Ovary (tissue), 9 donors: ENCODE results near the gene CNTN5. TPM values are rescaled to one million over a fixed set of nuclear protein-coding genes. Genes with fewer than 3 reads are reported as not detected.

Experiments used
- DNase-seq, 5 donors: peaks; one replicate each; pipeline ENCODE4 v3.0.0-alpha.2; 2019 to 2020
- H3K27ac ChIP-seq, 2 donors: fragments of 200-600 bp; one replicate each; pipeline versions ENCODE4 v1.5.1 to v1.8.0; 2019 to 2022
- H3K27me3 ChIP-seq: fragments of 200-600 bp; one replicate; pipeline ENCODE4 v1.8.0; 2022
- H3K36me3 ChIP-seq: fragments of 200-600 bp; sonication (generic); one replicate; pipeline ENCODE4 v1.5.1; 2019
- H3K4me1 ChIP-seq: one replicate; pipeline ENCODE4 v1.8.1; 2013; ENCODE audit warnings: mild to moderate bottlenecking, moderate library complexity; ENCODE audit not compliant: insufficient read depth
- H3K4me3 ChIP-seq: fragments of 200-600 bp; sonication (generic); one replicate; pipeline ENCODE4 v1.5.1; 2017
- H3K9me3 ChIP-seq, 2 donors: fragments of 200-600 bp in 1 of 2; sonication (generic) in 1 of 2; one replicate each; pipeline versions ENCODE4 v1.5.1 to v1.8.1; 2013 to 2019; ENCODE audit warnings: mild to moderate bottlenecking in 1 of 2, moderate library complexity in 1 of 2
- CTCF ChIP-seq, 3 donors: fragments of 450-650 bp in 2 of 3; fragments of 200-600 bp in 1 of 3; IDR thresholded peaks; one replicate each; pipeline versions ENCODE4 v1.5.1 to v1.8.0; 2016 to 2022; ENCODE audit warnings: antibody characterized with exemption in 3 of 3, mild to moderate bottlenecking in 1 of 3
- EP300 ChIP-seq: sonication (generic); formaldehyde crosslinking; IDR thresholded peaks from one replicate; pipeline ENCODE4 v1.6.1; 2017; ENCODE audit warnings: antibody characterized with exemption
- POLR2A ChIP-seq: fragments of 450-650 bp; IDR thresholded peaks from one replicate; pipeline ENCODE4 v1.6.1; 2017; ENCODE audit warnings: antibody characterized with exemption, mild to moderate bottlenecking, moderate library complexity
- WGBS, 3 donors: extraction: QIAGEN DNeasy Blood & Tissue Kit in 1 of 3; methylation state at CpG; one replicate each; pipeline versions ENCODE4 v1.1.5 to v1.1.7; 2013 to 2017; 5-methylcytosine and 5-hydroxymethylcytosine counted together
- intact Hi-C, 4 donors: fragments of 100-400 bp; cut with DNase I; formaldehyde crosslinking; loops; one replicate each; pipeline versions ENCODE4 v1.11.0 to v1.15.1; 2022 to 2023
- polyA plus RNA-seq, 2 donors: library from polyadenylated mRNA; stranded (reverse); fragments of 200-250 nt in 1 of 2; fragments of 350-450 nt in 1 of 2; fragmentation: Illumina TruSeq in 1 of 2; extraction: RNeasy Lipid Tissue Mini Kit (QIAGEN cat#74804) in 1 of 2; gene quantifications; one replicate each; pipeline ENCODE4 v1.2.3, GENCODE V29; 2013 to 2014
- total RNA-seq, 7 donors: library from RNA; depleted of rRNA in 2 of 7; stranded (reverse); fragments of >200 nt in 2 of 7; fragmentation: NEBNext Ultra II Directional in 3 of 7; extraction: Animal tissue kit (Norgen Biotek cat#: 25700) in 3 of 7; gene quantifications; one replicate each; pipeline versions ENCODE4 v1.1.0 to v1.2.4, GENCODE V29; 2016 to 2023
- donor health status: DM: no; HTN: no; CAD: no; lungs with moderate emphysema.
- donor health status: DM: no; HTN: no; CAD: no.
- donor health status: Bipolar disorder and iron deficiency.
- donor health status: DM: yes; HTN: yes; CAD: no.
- donor health status: DM: no; HTN: no; CAD: no.
- donor health status: DM: yes; HTN: yes; CAD: no.

Gene CNTN5
- total and polyA plus RNA-seq, 9 donors = 0.02 to 1.1 (median 0.15) TPM; not detected in 5

GRCh38 chr11:100220801-100221200, 1200.1 kb downstream of the CNTN5 start:
- TF ChIP-seq POLR2A = no peak
- Histone ChIP-seq H3K36me3 (no peaks in the 10 kb centered on the region), H3K4me1 (no peaks in the 10 kb centered on the region), H3K27ac (no peak overlapping the region), H3K4me3 (no peak overlapping the region), H3K27me3 (no peaks in the 10 kb centered on the region), H3K9me3 (peaks cover 0 to 3% of the 10 kb centered on the region in 2 donors)
- DNase-seq = no peak
- intact Hi-C loops = no loop called here
- WGBS, 3 donors = 64 to 86% (median 83%) methylated on average over 3 of the region's 3 CpGs

DNA sequence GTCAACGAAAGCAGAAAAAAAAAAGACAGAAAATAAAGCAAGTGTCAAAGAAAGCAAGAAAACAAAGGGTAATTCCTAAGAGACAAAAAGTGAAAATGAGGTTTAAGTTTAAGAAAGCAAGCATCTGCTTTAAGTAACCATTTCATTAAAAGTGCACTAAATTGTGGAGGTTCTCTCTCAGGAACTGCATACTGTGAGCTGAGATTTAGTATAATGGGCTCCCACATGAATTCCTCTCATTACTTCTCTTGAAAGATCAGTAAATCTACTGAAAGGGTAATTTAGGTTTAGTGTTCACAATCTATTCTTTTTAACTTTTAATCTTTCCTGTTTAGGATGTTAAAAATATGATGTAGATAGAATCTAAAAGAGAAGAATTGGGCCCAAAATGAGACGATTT, 1201.0 kb downstream of the CNTN5 start:
- no peak for TF ChIP-seq EP300
- no peak for TF ChIP-seq CTCF (IDR thresholded peaks at IDR 0.05)
- no peak for TF ChIP-seq POLR2A
- Histone ChIP-seq H3K4me3 (no peak overlapping the region), H3K27ac (no peak overlapping the region), H3K9me3 (peaks cover 0 to 3% of the 10 kb centered on the region in 2 donors), H3K27me3 (no peaks in the 10 kb centered on the region), H3K4me1 (no peaks in the 10 kb centered on the region), H3K36me3 (no peaks in the 10 kb centered on the region)
- 52 to 57% (median 56%) methylated on average over 2 of the region's 2 CpGs for WGBS, 3 donors
- no peak for DNase-seq
- intact Hi-C loops = no loop called here

- no peaks in the 10 kb centered on the region for H3K36me3 ChIP-seq
- WGBS, 3 donors = 93 to 98% (median 98%) methylated on average over 1 of the region's 1 CpG
- H3K27me3 ChIP-seq = no peaks in the 10 kb centered on the region
- H3K27ac ChIP-seq = no peak overlapping the region
- intact Hi-C loops = no loop called here
- no peaks in the 10 kb centered on the region for H3K4me1 ChIP-seq
- TF ChIP-seq POLR2A = no peak
- TF ChIP-seq CTCF (IDR thresholded peaks at IDR 0.05) = no peak
- TF ChIP-seq EP300 = no peak
- DNase-seq = no peak
- no peaks in the 10 kb centered on the region for H3K9me3 ChIP-seq
- H3K4me3 ChIP-seq = no peak overlapping the region
Observed at GRCh38 chr11:100224541-100225034, 1203.8 kb downstream of the CNTN5 start.

- 17 to 31% (median 22%) methylated on average over 1 of the region's 1 CpG for WGBS, 3 donors
- Histone ChIP-seq H3K4me1 (no peaks in the 10 kb centered on the region), H3K4me3 (no peak overlapping the region), H3K27me3 (no peaks in the 10 kb centered on the region), H3K36me3 (no peaks in the 10 kb centered on the region), H3K27ac (no peak overlapping the region), H3K9me3 (no peaks in the 10 kb centered on the region)
- no peak for DNase-seq
- TF ChIP-seq POLR2A (no peak), EP300 (no peak), CTCF (IDR thresholded peaks at IDR 0.05) (no peak)
- intact Hi-C loops = no loop called here
Observed at GRCh38 chr11:100229086-100229485, 1208.3 kb downstream of the CNTN5 start.

- intact Hi-C loops = no loop called here
Observed at GRCh38 chr11:100232006-100232405, 1211.3 kb downstream of the CNTN5 start.

More at GRCh38 chr11:100232006-100232405, 1211.3 kb downstream of the CNTN5 start:
- Histone ChIP-seq H3K9me3 (no peaks in the 10 kb centered on the region), H3K4me3 (no peak overlapping the region), H3K36me3 (no peaks in the 10 kb centered on the region), H3K27me3 (no peaks in the 10 kb centered on the region), H3K27ac (no peak overlapping the region), H3K4me1 (no peaks in the 10 kb centered on the region)
- no peak for TF ChIP-seq POLR2A
- TF ChIP-seq EP300 = no peak
- no peak for TF ChIP-seq CTCF (IDR thresholded peaks at IDR 0.05)
- DNase-seq = no peak
- WGBS, 3 donors = 78 to 79% (median 79%) methylated on average over 2 of the region's 2 CpGs
